HL-60 (cell line): ENCODE data around the gene CCM2L.

Experiments
- POLR2AphosphoS5 ChIP-seq: IDR thresholded peaks from 2 replicates; pipeline ENCODE4 v1.6.1; 2012; ENCODE audit warnings: low read depth
- TF ChIP-seq, protein P1 (sequence below): IDR thresholded peaks from one replicate; pipeline ENCODE4 v1.5.1; 2011; ENCODE audit warnings: low read length, control low read depth, inconsistent platforms; ENCODE audit not compliant: insufficient read depth

DNA sequence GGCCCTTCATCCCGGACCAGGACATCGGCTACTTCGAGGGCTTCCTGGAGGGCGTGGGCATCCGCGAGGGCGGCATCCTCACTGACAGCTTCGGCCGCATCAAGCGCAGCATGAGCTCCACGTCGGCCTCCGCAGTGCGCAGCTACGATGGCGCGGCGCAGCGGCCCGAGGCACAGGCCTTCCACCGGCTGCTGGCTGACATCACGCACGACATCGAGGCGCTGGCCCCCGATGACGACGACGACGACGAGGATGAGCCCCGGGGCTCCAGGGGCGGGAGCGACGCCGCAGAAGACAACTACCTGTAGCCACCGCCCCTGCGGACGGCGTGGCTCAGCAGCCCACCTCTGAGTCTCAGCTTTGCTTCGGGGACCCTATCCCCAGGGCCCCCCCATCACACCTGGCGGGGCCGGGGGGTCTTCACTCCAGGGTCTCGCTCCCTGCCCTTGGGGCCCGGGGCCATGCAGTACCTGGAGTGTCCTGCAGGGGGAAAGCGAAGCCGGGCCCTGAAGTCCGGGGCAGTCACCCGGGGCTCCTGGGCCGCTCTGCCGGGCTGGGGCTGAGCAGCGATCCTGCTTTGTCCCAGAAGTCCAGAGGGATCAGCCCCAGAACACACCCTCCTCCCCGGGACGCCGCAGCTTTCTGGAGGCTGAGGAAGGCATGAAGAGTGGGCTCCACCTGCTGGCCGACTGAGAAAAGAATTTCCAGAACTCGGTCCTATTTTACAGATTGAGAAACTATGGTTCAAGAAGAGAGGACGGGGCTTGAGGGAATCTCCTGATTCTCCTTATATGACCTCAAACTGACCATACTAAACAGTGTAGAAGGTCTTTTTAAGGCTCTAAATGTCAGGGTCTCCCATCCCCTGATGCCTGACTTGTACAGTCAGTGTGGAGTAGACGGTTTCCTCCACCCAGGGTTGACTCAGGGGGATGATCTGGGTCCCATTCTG is 21.0 kb downstream of the CCM2L start:
- TF ChIP-seq, protein P1, sequence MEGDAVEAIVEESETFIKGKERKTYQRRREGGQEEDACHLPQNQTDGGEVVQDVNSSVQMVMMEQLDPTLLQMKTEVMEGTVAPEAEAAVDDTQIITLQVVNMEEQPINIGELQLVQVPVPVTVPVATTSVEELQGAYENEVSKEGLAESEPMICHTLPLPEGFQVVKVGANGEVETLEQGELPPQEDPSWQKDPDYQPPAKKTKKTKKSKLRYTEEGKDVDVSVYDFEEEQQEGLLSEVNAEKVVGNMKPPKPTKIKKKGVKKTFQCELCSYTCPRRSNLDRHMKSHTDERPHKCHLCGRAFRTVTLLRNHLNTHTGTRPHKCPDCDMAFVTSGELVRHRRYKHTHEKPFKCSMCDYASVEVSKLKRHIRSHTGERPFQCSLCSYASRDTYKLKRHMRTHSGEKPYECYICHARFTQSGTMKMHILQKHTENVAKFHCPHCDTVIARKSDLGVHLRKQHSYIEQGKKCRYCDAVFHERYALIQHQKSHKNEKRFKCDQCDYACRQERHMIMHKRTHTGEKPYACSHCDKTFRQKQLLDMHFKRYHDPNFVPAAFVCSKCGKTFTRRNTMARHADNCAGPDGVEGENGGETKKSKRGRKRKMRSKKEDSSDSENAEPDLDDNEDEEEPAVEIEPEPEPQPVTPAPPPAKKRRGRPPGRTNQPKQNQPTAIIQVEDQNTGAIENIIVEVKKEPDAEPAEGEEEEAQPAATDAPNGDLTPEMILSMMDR: peak; percentile 51
- no peak for TF ChIP-seq POLR2AphosphoS5
